Ectodermal cell (in vitro differentiated cells): ENCODE data around the gene SND1.
A peak's percentile ranks its signal among the peaks of the same experiment; 100 is the strongest.

ENCODE experiments used
- H3K27ac ChIP-seq: 2 replicates; pipeline ENCODE4 v1.7.0; 2013; ENCODE audit warnings: mild to moderate bottlenecking, low read depth, low read length; ENCODE audit not compliant: insufficient read depth, poor library complexity, severe bottlenecking
- H3K27me3 ChIP-seq: 2 replicates; pipeline ENCODE4 v1.7.0; 2013; ENCODE audit warnings: mild to moderate bottlenecking, low read length; ENCODE audit not compliant: insufficient read depth, control insufficient read depth, poor library complexity, severe bottlenecking
- H3K36me3 ChIP-seq: one replicate; pipeline ENCODE4 v1.7.0; 2013; ENCODE audit warnings: low read length; ENCODE audit not compliant: control insufficient read depth, insufficient read depth
- H3K4me1 ChIP-seq: one replicate; pipeline ENCODE4 v1.7.0; 2013; ENCODE audit warnings: low read length; ENCODE audit not compliant: control insufficient read depth, insufficient read depth
- H3K4me3 ChIP-seq: 2 replicates; pipeline ENCODE4 v1.7.0; 2013; ENCODE audit warnings: low read depth, low read length, control low read depth; ENCODE audit not compliant: insufficient read depth
- H3K9me3 ChIP-seq: 2 replicates; pipeline ENCODE4 v1.7.0; 2013; ENCODE audit warnings: mild to moderate bottlenecking, low read length, moderate library complexity; ENCODE audit not compliant: control insufficient read depth
- WGBS, 2 experiments: methylation state at CpG; one replicate each; pipeline ENCODE4 v1.1.7; 2013; ENCODE audit warnings: missing lambda C conversion rate in 2 of 2; 5-methylcytosine and 5-hydroxymethylcytosine counted together

SND1 gene

GRCh38 chr7:127705461-127705959, 53.5 kb downstream of the SND1 start:
- peaks cover 22% of the 10 kb centered on the region for H3K36me3 ChIP-seq
- whole genome bisulfite sequencing, 2 experiments = 93 to 94% methylated on average over 6 of the region's 6 CpGs

GRCh38 chr7:127706766-127707165, 54.8 kb downstream of the SND1 start:
- Histone ChIP-seq H3K27ac (no peak overlapping the region), H3K4me3 (no peak overlapping the region), H3K4me1 (no peaks in the 10 kb centered on the region), H3K27me3 (no peaks in the 10 kb centered on the region), H3K9me3 (no peaks in the 10 kb centered on the region), H3K36me3 (peaks cover 20% of the 10 kb centered on the region)

More at GRCh38 chr7:127705461-127705959, 53.5 kb downstream of the SND1 start:
- H3K4me1 ChIP-seq = no peaks in the 10 kb centered on the region
- no peak overlapping the region for H3K4me3 ChIP-seq
- H3K9me3 ChIP-seq = no peaks in the 10 kb centered on the region
- H3K27me3 ChIP-seq = no peaks in the 10 kb centered on the region
- H3K27ac ChIP-seq = no peak overlapping the region

GRCh38 chr7:127708201-127708600, 56.2 kb downstream of the SND1 start:
- Histone ChIP-seq H3K36me3 (peaks cover 16% of the 10 kb centered on the region), H3K27ac (no peak overlapping the region), H3K4me3 (no peak overlapping the region)

DNA sequence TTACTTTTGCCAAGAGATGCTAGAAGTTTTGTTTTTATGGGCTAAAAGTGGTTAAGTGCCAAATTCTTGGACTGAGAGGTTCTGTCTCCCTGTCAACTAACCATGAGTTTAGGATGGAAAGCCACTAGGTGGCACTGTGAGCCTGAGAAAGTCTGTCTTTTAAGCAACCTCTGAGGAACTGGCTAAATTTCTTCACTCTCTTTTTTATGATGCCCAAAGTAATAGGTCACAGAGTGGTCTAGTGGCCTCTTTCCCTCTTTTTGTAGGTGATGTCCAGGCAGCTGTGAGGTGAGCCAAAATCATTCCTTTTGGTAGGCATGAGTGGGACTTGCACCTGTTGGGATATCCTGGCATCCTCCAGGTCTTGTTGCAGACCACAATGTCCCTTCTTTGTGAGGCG, 56.8 kb downstream of the SND1 start:
- no peaks in the 10 kb centered on the region for H3K27me3 ChIP-seq
- H3K27ac ChIP-seq = no peak overlapping the region
- no peaks in the 10 kb centered on the region for H3K9me3 ChIP-seq
- peaks cover 16% of the 10 kb centered on the region for H3K36me3 ChIP-seq
- no peak overlapping the region for H3K4me3 ChIP-seq
- H3K4me1 ChIP-seq = no peaks in the 10 kb centered on the region
- 97 to 100% methylated on average over 1 of the region's 1 CpG for WGBS, 2 experiments

More at GRCh38 chr7:127708201-127708600, 56.2 kb downstream of the SND1 start:
- Histone ChIP-seq H3K4me1 (no peaks in the 10 kb centered on the region), H3K9me3 (no peaks in the 10 kb centered on the region), H3K27me3 (no peaks in the 10 kb centered on the region)
- 73 to 100% methylated on average over 1 of the region's 1 CpG for WGBS, 2 experiments

- H3K27ac ChIP-seq = no peak overlapping the region
- H3K4me3 ChIP-seq = no peak overlapping the region
- no peaks in the 10 kb centered on the region for H3K9me3 ChIP-seq
- no peaks in the 10 kb centered on the region for H3K4me1 ChIP-seq
- H3K36me3 ChIP-seq = peaks cover 13% of the 10 kb centered on the region
- no peaks in the 10 kb centered on the region for H3K27me3 ChIP-seq
- WGBS, 2 experiments = no CpG with 5 or more reads among the region's 1 CpG
Measured at GRCh38 chr7:127710635-127711034, 58.6 kb downstream of the SND1 start.

- H3K4me1 ChIP-seq = no peaks in the 10 kb centered on the region
- 93 to 97% methylated on average over 4 of the region's 4 CpGs for WGBS, 2 experiments
- H3K27ac ChIP-seq = no peak overlapping the region
- no peak overlapping the region for H3K4me3 ChIP-seq
- H3K27me3 ChIP-seq = no peaks in the 10 kb centered on the region
- no peaks in the 10 kb centered on the region for H3K9me3 ChIP-seq
- peaks cover 13% of the 10 kb centered on the region for H3K36me3 ChIP-seq
Measured at GRCh38 chr7:127711872-127712271, 59.9 kb downstream of the SND1 start.

DNA sequence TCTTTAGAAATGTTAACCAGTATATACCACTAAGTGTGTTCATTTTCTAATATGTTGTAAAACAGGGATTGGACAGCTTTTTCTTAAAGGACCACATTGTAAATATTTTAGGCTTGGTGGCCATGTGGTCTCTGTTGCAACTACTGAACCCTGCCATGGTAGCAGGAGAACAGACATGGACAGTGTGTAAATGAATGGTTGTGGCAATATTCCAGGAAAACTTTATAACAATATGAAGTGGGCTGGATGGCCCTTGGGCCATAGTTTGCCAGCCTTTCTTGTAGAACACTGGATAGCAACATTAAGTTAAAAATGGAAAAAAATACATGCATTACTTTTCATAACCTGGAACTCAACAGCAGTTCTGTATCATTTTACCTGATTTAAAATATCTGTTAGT, 61.0 kb downstream of the SND1 start:
- Histone ChIP-seq H3K36me3 (peaks cover 8% of the 10 kb centered on the region), H3K27me3 (no peaks in the 10 kb centered on the region), H3K4me1 (no peaks in the 10 kb centered on the region), H3K9me3 (no peaks in the 10 kb centered on the region), H3K4me3 (no peak overlapping the region), H3K27ac (no peak overlapping the region)

DNA sequence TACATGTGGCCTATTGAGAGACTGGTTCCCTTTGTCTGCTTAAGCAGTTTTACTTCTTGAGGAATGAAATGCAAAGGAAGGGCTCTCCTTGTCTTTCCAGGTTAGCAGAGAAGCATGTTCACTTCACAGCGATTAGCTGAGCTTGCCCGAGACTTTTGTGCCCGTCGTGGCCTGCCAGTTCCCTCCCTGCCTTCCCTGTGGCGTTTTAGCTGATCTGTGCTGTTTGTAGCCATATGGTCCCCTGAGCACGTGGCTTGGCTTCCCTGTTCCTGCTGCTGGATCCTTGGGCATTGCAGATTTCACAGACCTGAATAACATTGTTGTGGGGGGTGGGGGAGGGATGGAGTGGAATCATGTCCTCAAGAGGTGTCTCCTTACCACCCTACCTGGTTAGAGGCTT, 61.8 kb downstream of the SND1 start:
- H3K9me3 ChIP-seq = no peaks in the 10 kb centered on the region
- H3K36me3 ChIP-seq = peaks cover 8% of the 10 kb centered on the region
- no peak overlapping the region for H3K4me3 ChIP-seq
- 92 to 93% methylated on average over 6 of the region's 6 CpGs for WGBS, 2 experiments
- no peaks in the 10 kb centered on the region for H3K27me3 ChIP-seq
- H3K27ac ChIP-seq = peak overlapping the region; percentile 40
- H3K4me1 ChIP-seq = no peaks in the 10 kb centered on the region

- Histone ChIP-seq H3K9me3 (no peaks in the 10 kb centered on the region), H3K4me1 (no peaks in the 10 kb centered on the region), H3K27me3 (no peaks in the 10 kb centered on the region), H3K4me3 (no peak overlapping the region), H3K27ac (no peak overlapping the region), H3K36me3 (peaks cover 5% of the 10 kb centered on the region)
- WGBS, 2 experiments = 78 to 93% methylated on average over 3 of the region's 3 CpGs
Measured at GRCh38 chr7:127715272-127715671, 63.3 kb downstream of the SND1 start.

- H3K36me3 ChIP-seq = no peaks in the 10 kb centered on the region
Measured at GRCh38 chr7:127715901-127716300, 63.9 kb downstream of the SND1 start.

More at GRCh38 chr7:127715901-127716300, 63.9 kb downstream of the SND1 start:
- no peaks in the 10 kb centered on the region for H3K27me3 ChIP-seq
- H3K27ac ChIP-seq = no peak overlapping the region
- no peak overlapping the region for H3K4me3 ChIP-seq
- H3K9me3 ChIP-seq = no peaks in the 10 kb centered on the region
- 92 to 94% methylated on average over 1 of the region's 1 CpG for WGBS, 2 experiments
- H3K4me1 ChIP-seq = no peaks in the 10 kb centered on the region
